GM13976 (cell line): ENCODE measurements around the gene CCDC126.

Source experiments
- DNase-seq: peaks from one replicate; pipeline ENCODE4 v3.0.0; 2012; ENCODE audit warnings: low spot score
- in situ Hi-C: fragments of 300-500 bp; cut with MboI; formaldehyde crosslinking; loops from one replicate; pipeline ENCODE4 v1.12.0; 2022; ENCODE audit warnings: low sequenced_read_pairs, mixed read lengths, inconsistent platforms; ENCODE audit not compliant: unreplicated experiment
- TF ChIP-seq, protein P1 (sequence below): IDR thresholded peaks from 2 replicates; pipeline ENCODE4 v1.5.1; 2012; ENCODE audit warnings: borderline replicate concordance, mild to moderate bottlenecking; ENCODE audit not compliant: insufficient read depth; ENCODE audit errors: extremely low read depth, missing control alignments, control extremely low read depth

The CCDC126 gene

DNA sequence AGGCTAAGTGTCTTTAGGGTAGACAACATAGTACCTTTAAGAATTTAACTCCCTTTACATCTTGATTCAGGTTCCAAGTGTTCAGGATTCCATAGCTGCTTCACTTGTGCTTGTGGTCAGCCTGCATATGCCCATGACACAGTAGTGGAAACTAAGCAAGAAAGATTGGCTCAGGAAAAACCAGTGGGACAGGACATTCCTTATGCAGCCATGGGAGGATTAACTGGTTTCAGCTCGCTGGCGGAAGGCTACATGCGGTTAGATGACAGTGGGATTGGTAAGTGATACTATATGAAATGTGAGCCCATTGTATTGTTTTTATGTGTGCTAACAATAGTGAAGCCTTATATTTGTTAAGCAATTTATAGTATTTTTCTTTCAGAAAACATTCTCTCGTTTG is 94.1 kb downstream of the CCDC126 start:
- TF ChIP-seq, protein P1, sequence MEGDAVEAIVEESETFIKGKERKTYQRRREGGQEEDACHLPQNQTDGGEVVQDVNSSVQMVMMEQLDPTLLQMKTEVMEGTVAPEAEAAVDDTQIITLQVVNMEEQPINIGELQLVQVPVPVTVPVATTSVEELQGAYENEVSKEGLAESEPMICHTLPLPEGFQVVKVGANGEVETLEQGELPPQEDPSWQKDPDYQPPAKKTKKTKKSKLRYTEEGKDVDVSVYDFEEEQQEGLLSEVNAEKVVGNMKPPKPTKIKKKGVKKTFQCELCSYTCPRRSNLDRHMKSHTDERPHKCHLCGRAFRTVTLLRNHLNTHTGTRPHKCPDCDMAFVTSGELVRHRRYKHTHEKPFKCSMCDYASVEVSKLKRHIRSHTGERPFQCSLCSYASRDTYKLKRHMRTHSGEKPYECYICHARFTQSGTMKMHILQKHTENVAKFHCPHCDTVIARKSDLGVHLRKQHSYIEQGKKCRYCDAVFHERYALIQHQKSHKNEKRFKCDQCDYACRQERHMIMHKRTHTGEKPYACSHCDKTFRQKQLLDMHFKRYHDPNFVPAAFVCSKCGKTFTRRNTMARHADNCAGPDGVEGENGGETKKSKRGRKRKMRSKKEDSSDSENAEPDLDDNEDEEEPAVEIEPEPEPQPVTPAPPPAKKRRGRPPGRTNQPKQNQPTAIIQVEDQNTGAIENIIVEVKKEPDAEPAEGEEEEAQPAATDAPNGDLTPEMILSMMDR: no peak
- no peak for DNase-seq
- in situ Hi-C loops: no loop called here

DNA sequence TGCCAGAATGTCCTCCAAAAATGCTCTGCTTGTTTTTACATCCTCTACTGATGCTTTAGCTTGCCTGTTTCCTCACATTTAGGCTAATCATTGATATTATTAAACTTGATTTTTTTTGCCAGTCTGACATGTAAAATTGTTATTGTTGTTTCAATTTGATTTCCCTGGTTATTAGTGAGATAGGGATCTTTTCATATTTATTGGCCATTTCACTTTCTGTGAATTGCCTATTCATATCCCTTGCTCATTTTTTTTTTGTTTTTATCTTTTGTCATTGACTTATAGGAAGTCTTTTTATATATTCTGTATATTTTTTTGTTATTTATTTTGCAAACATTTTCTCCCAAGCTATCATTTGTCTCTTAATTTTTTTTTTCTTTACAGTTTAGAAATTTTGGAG is 96.0 kb downstream of the CCDC126 start:
- TF ChIP-seq, protein P1: no peak
- in situ Hi-C loops: no loop called here
- no peak for DNase-seq
